Mesenteric fat pad (tissue), 1 donor: ENCODE measurements around the gene ASIP. TPM values are rescaled to one million over a fixed set of nuclear protein-coding genes. Genes with fewer than 3 reads are reported as not detected.
"Not testable (repeated sequence)": the region's sequence is repeated elsewhere in the genome, so short reads cannot be mapped to it uniquely, and the experiment has no call there.

Experiments used
- DNase-seq: peaks from one replicate; pipeline ENCODE4 v3.0.0-alpha.2; 2020; ENCODE audit warnings: low spot score
- total RNA-seq: library from RNA; stranded (reverse); fragmentation: NEBNext Ultra II Directional; extraction: Animal tissue kit (Norgen Biotek cat#: 25700); gene quantifications from one replicate; pipeline ENCODE4 v1.2.1, GENCODE V29; 2021
- donor health status: DM: yes; HTN: yes; CAD: no.

ASIP gene
- total RNA-seq, 1 donor from 2014 or later: not detected

GRCh38 chr20:34242015-34242414 lies 792 bp downstream of the ASIP start:
- DNase-seq: not testable (repeated sequence)

DNA sequence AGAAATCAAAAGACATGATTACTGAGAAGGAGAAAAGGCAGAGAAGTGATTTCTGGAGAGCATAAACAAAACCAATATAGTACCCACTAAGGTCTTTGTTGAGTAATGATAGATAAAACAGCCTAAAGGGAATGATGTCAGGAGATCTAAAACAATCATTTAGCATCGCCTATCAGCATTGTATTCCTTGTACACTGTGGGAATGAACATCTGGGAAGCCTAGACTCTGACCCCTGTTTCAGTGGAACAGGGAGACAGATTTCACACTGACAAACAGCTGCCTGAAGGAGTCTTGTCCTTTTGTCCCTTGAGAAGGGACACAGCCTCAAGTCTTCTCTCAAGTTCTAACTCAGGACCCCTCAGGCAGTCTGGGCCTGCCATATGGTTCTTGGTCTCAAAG lies 1.7 kb downstream of the ASIP start:
- DNase-seq: no peak

DNA sequence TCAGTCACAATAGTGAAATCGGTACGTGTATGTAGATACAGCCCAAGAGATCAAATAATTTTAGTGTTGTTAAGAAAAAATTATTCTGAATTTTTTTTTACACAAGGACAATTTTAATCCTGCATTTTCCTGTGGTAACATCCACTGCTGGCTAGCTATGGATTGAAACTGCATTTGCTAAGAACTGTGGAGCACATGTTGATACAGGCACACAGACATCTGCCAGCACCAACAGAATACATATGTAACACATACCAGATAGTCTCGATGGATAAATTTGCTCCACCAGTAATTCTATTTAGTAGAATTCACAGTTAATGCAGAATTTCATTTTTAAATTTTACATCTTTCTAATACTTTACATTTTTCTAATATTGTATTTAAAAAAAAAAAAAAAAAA lies 2.2 kb downstream of the ASIP start:
- no peak for DNase-seq

GRCh38 chr20:34246126-34246626 lies 5.0 kb downstream of the ASIP start:
- no peak for DNase-seq

- DNase-seq: no peak
These were observed 8.1 kb downstream of the ASIP start for GRCh38 chr20:34249291-34249690.

DNA sequence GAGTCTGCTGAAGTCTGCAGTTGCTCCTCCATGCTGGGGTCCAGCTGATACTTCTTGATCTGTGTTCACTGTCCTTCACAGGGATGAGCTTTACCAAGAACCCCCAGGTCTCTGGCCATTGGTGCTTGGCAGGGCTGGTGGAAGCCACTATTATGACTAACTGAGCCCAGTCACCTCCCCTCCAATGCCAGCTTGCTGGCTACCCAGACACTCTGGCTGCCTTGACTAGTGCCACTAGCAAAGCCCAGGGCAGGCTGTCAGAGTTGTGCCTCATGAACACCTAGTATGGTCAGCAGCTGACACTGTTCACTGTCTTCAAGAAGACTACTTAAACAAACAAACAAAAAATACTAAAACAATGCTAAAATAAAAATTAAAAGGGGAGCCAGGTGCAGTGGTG lies 8.8 kb downstream of the ASIP start:
- DNase-seq: no peak

DNA sequence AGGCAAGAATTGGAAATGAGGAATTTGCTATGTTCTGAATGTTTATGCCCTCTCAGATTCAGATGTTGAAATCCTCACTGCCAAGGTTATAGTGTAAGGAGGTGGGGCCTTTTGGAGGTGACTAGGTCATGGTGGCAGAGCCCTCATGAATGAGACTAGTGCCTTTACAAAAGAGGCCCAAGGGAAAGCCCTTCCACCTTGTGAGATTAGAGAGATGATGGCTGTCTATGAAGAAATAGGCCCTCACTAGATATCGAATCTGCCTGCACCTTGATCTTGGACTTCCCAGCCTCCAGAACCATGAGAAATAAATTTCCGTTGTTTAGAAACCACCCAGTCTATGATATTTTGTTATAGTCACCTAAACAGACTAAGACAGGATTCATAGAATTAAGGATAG lies 10.4 kb downstream of the ASIP start:
- DNase-seq: no peak

GRCh38 chr20:34252431-34253086 lies 11.3 kb downstream of the ASIP start:
- DNase-seq: not testable (repeated sequence)

GRCh38 chr20:34254979-34255378 lies 13.8 kb downstream of the ASIP start:
- DNase-seq: no peak

- no peak for DNase-seq
These were observed 15.5 kb downstream of the ASIP start for GRCh38 chr20:34256629-34257124.

DNA sequence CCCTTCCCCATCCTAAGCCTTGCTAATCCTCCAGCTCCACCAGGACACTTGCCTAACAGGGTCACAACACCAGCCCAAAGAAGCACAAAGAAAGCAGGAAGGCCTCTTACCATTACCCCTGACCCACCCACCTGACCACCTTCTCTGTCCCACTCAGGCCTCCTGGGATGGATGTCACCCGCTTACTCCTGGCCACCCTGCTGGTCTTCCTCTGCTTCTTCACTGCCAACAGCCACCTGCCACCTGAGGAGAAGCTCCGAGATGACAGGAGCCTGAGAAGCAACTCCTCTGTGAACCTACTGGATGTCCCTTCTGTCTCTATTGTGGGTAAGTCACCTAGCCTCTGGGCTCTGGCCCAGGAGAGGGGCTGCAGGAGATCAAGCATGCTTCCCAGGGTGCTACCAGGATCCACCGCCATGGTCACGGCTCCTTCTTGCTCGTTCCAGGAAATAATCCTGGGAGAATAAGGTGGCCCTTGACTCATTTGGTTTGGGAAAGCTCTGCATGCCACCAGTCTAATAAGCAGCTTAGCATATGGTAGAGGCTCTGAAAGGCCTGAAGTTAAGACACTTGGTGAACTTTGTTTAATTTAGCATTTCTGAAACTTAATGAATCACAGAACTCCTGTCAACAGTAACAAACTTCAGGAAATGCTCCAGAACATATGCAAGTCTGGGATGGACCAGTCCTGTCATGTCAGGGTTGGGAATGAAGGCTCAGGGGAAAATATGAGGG lies 19.2 kb downstream of the ASIP start:
- DNase-seq: peak; percentile 74

DNA sequence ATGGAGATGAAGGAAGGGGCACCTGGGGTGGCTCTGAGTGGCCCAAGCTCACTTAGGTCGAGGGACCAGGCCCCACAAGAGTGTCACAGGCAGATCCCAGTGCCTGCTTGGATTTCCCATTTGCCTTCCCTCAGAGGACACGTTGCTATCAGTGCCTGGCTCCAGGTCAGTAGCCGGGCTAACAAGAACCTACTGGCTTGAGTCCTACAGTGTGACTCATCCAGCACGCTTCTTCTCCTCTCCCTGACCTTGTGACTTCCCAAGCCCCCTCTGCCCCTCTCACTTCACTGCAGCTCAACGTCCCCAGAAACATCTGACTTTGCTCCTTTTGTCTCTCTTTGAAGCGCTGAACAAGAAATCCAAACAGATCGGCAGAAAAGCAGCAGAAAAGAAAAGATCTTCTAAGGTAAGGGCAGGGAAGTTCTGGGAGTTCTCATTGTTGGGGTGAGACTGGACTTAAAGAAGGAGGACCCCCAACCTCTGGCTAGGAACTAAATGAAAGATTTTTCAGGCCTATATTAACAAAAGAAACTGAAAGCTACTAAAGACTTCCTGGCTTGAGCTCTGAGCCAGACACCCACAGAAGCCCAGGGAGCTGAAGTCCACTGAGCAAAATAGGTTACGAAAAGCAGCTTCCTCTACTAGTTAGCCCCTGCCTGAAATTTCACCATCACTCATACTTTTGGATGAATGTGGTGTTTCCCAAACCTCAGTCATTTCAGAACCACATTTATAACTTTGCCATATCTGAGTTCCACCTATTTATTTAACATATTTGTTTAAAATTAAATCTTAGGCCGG lies 21.5 kb downstream of the ASIP start:
- peak; percentile 67 for DNase-seq

- DNase-seq: not testable (repeated sequence)
These were observed 22.2 kb downstream of the ASIP start for GRCh38 chr20:34263468-34263867.

- DNase-seq: no peak
These were observed 22.9 kb downstream of the ASIP start for GRCh38 chr20:34264141-34264540.

DNA sequence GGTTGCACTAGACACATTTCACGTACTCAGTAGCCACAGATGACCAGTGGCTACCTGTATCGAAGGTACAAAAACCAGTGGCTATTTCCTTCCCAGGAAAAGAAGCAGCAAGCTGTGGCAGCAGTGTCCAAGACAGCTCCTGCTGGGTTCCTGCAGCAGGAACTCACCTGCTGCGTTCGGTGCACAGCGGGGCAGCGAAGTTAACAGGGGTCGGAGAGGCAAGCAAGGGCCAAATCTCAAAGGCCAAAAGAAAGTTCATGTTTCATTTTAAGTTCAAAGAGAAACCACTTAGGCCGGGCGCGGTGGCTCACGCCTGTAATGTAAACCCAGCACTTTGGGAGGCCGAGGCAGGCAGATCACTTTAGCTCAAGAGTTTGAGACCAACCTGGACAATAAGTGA lies 26.9 kb downstream of the ASIP start:
- no peak for DNase-seq

DNA sequence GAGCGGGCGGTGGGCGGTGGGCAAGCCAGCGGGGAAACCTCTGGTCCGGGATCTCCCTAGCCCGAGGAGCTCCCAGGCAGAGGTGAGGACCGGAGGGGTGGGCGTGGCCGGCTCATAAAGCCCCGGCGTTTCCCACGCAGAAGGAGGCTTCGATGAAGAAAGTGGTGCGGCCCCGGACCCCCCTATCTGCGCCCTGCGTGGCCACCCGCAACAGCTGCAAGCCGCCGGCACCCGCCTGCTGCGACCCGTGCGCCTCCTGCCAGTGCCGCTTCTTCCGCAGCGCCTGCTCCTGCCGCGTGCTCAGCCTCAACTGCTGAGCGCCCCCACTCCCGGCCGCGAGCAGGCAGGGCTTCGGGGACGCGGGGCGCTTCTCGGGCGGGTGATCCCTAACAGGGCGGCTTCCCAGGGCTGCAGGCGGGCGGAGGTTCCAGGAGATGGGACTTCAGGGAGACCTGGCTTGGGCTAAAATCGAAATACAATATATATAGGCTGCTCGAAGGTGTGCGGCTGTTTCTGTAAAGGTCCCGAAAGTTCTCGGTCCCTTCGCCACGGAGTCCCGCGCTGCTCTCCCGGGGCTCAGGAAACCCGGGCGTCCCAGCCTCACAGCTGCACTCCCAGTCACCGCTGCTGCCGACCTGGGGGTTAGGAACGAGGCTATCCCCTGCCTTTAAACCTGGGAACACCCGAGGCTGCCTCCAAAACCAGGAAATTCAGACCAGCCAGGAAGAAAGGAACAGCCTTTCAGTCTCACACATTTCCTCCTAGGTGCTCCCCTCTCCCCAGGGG lies 27.8 kb downstream of the ASIP start:
- DNase-seq: no peak

DNA sequence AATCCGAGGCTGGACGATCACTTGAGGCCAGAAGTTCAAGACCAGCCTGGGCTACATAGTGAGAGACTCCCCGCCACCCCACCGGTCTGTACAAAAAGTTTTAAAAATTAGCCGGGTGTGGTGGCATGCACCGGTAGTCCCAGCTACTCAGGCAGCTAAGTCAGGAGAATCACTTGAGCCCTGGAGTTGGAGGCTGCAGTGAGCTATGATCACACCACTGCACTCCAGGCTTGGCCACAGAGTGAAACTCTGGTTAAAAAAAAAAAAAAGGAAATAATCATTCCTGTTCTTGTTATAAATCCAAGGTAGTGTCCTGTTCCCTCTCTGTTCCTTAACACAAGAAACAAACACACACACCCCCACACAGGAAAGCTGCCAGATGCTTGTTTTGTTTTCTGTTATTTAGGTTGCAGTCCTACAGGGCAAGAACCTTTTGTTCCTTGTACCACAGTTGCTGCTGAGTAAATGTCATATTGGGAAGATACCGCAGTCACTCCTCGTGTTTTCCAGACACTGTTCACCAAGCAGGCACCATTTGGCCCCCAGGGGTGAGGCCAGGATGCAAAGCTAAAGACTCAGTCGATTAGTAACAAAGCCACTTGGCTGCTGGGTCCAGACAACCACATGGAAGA lies 28.9 kb downstream of the ASIP start:
- no peak for DNase-seq

GRCh38 chr20:34271956-34272355 lies 30.7 kb downstream of the ASIP start:
- DNase-seq: no peak

GRCh38 chr20:34274694-34275093 lies 33.5 kb downstream of the ASIP start:
- DNase-seq: no peak

DNA sequence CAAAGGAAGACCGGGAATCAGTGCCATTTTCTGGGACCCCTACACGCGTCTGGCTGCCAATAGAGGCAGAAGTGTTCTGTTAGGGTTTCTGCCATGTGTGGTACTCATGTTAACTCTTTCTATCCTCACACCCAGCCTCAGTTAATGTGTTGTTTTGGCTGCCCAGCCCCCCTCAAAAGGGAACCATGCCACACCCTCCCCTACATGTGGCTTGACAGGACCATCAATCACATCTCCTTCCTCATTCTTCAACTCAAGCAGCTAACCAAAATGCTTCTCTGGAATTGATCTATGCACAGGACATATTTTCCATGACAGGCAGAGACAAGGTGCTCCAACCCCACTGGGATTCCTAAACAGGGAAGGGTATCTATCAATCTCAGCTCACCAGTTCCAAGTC lies 40.0 kb downstream of the ASIP start:
- no peak for DNase-seq

DNA sequence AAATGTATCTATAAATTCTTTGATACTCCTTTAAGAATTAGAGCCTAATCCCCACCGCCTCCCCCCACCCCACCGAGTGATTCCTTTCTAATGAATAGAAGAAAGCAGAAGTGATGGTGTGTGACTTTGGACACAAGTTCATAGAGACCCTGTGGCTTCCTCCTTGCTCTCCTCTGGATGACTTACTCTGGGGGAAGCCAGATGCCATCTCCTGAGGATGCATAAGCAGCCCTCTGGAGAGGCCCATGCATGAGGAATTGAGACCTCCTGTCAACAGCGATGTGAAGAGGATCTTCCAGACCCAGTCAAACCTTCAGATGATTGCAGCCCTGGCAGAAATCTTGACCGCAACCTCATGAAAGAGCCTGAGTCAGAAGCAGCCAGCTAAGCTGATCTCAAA lies 40.8 kb downstream of the ASIP start:
- DNase-seq: no peak
